DOHH2 (cell line): ENCODE measurements around the gene MTMR10.

Experiments used
- H3F3A ChIP-seq: fragments of 200-600 bp; sonication (generic), shearing (Covaris generic); 2 replicates; pipeline ENCODE4 v1.6.0; 2016; ENCODE audit warnings: antibody characterized with exemption, mild to moderate bottlenecking; ENCODE audit not compliant: control insufficient read depth, insufficient read depth
- H3K27ac ChIP-seq: fragments of 200-600 bp; sonication (generic); 2 replicates; pipeline ENCODE4 v1.5.1; 2014; ENCODE audit warnings: low read depth, mild to moderate bottlenecking, low read length, moderate library complexity
- H3K27me3 ChIP-seq: fragments of 200-600 bp; sonication (generic); 2 replicates; pipeline ENCODE4 v1.6.1; 2014; ENCODE audit warnings: mild to moderate bottlenecking, low read length, mixed read lengths; ENCODE audit not compliant: control insufficient read depth
- H3K36me3 ChIP-seq: fragments of 200-600 bp; sonication (generic); 2 replicates; pipeline ENCODE4 v1.6.1; 2014; ENCODE audit warnings: mild to moderate bottlenecking, low read length, moderate library complexity, mixed read lengths; ENCODE audit not compliant: control insufficient read depth
- H3K4me1 ChIP-seq: fragments of 200-600 bp; sonication (generic); 2 replicates; pipeline ENCODE4 v1.6.1; 2014; ENCODE audit warnings: mild to moderate bottlenecking, low read length, mixed read lengths; ENCODE audit not compliant: control insufficient read depth
- H3K4me2 ChIP-seq: fragments of 200-600 bp; sonication (generic); 2 replicates; pipeline ENCODE4 v1.6.0; 2014; ENCODE audit warnings: mild to moderate bottlenecking, low read length, moderate library complexity
- H3K4me3 ChIP-seq: fragments of 200-600 bp; sonication (generic); 2 replicates; pipeline ENCODE4 v1.5.1; 2014; ENCODE audit warnings: mild to moderate bottlenecking, low read length, mixed read lengths
- H3K79me2 ChIP-seq: fragments of 200-600 bp; sonication (generic); 2 replicates; pipeline ENCODE4 v1.6.1; 2014; ENCODE audit warnings: mild to moderate bottlenecking, low read length, mixed read lengths; ENCODE audit not compliant: control insufficient read depth
- H3K9me2 ChIP-seq: fragments of 200-600 bp; sonication (generic); replicated peaks from 2 replicates; pipeline ENCODE4 v1.6.1; 2014; ENCODE audit warnings: mild to moderate bottlenecking, low read length, mixed read lengths; ENCODE audit not compliant: control insufficient read depth
- H3K9me3 ChIP-seq: fragments of 200-600 bp; sonication (generic); 2 replicates; pipeline ENCODE4 v1.6.1; 2014; ENCODE audit warnings: antibody characterized with exemption, low read length, mixed read lengths; ENCODE audit not compliant: control insufficient read depth, insufficient read depth
- H4K20me1 ChIP-seq: fragments of 200-600 bp; sonication (generic); 2 replicates; pipeline ENCODE4 v1.6.0; 2014; ENCODE audit warnings: low read depth, mild to moderate bottlenecking, antibody characterized with exemption, low read length, moderate library complexity; ENCODE audit not compliant: control insufficient read depth, insufficient read depth
- CTCF ChIP-seq: fragments of 200-600 bp; sonication (generic); IDR thresholded peaks from one replicate; pipeline ENCODE4 v1.5.1; 2014; ENCODE audit warnings: antibody characterized with exemption, mild to moderate bottlenecking, low read depth, low read length; ENCODE audit not compliant: poor library complexity, severe bottlenecking
- EZH2phosphoT487 ChIP-seq: fragments of 200-600 bp; sonication (generic); IDR thresholded peaks from 2 replicates; pipeline ENCODE4 v1.6.1; 2017; ENCODE audit warnings: borderline replicate concordance, mild to moderate bottlenecking, antibody characterized with exemption, low read length, moderate library complexity, mixed read lengths

MTMR10 gene

GRCh38 chr15:31037731-31038477, 46.5 kb upstream of the MTMR10 start:
- H3K36me3 ChIP-seq: no peaks in the 10 kb centered on the region
- no peaks in the 10 kb centered on the region for H3K9me2 ChIP-seq
- no peaks in the 10 kb centered on the region for H4K20me1 ChIP-seq
- H3K4me2 ChIP-seq: no peak overlapping the region
- H3K9me3 ChIP-seq: no peaks in the 10 kb centered on the region
- TF ChIP-seq EZH2phosphoT487: no peak
- TF ChIP-seq CTCF: no peak
- no peaks in the 10 kb centered on the region for H3K27me3 ChIP-seq
- H3F3A ChIP-seq: no peaks in the 10 kb centered on the region
- H3K27ac ChIP-seq: no peak overlapping the region
- no peak overlapping the region for H3K4me3 ChIP-seq
- no peaks in the 10 kb centered on the region for H3K4me1 ChIP-seq
- H3K79me2 ChIP-seq: no peaks in the 10 kb centered on the region

- Histone ChIP-seq H3K4me2 (no peak overlapping the region), H3K27me3 (no peaks in the 10 kb centered on the region; the same call in 1 of the 2 replicates), H3K27ac (no peak overlapping the region), H3K79me2 (no peaks in the 10 kb centered on the region), H3K9me3 (no peaks in the 10 kb centered on the region), H3K36me3 (no peaks in the 10 kb centered on the region), H3F3A (no peaks in the 10 kb centered on the region), H4K20me1 (no peaks in the 10 kb centered on the region), H3K4me3 (no peak overlapping the region), H3K4me1 (no peaks in the 10 kb centered on the region), H3K9me2 (no peaks in the 10 kb centered on the region)
- no peak for TF ChIP-seq EZH2phosphoT487
- no peak for TF ChIP-seq CTCF
Measured at GRCh38 chr15:31036783-31037182, 45.4 kb upstream of the MTMR10 start.

- no peaks in the 10 kb centered on the region for H3K9me2 ChIP-seq
- H3K79me2 ChIP-seq: no peaks in the 10 kb centered on the region
- H3K4me1 ChIP-seq: no peaks in the 10 kb centered on the region
- H3F3A ChIP-seq: no peaks in the 10 kb centered on the region
- H3K27ac ChIP-seq: no peak overlapping the region
- TF ChIP-seq EZH2phosphoT487: no peak
- TF ChIP-seq CTCF: no peak
- no peak overlapping the region for H3K4me3 ChIP-seq
- H3K9me3 ChIP-seq: no peaks in the 10 kb centered on the region
- H3K4me2 ChIP-seq: no peak overlapping the region
- no peaks in the 10 kb centered on the region; the same call in 1 of the 2 replicates for H3K27me3 ChIP-seq
- no peaks in the 10 kb centered on the region for H4K20me1 ChIP-seq
- no peaks in the 10 kb centered on the region for H3K36me3 ChIP-seq
Measured at GRCh38 chr15:31035610-31036009, 44.2 kb upstream of the MTMR10 start.
